Osteocyte (in vitro differentiated cells): ENCODE results near the gene KIRREL3. TPM values are rescaled to one million over a fixed set of nuclear protein-coding genes. Genes with fewer than 3 reads are reported as not detected.

ENCODE experiments used
- DNase-seq: peaks from one replicate; pipeline ENCODE4 v3.0.0; 2021; ENCODE audit warnings: mixed read lengths; ENCODE audit not compliant: unreplicated experiment; ENCODE audit errors: extremely low spot score
- H3K27ac Mint-ChIP-seq: one replicate; pipeline ENCODE4 v1.8.0; 2021; ENCODE audit warnings: mild to moderate bottlenecking, mixed read lengths; ENCODE audit not compliant: unreplicated experiment
- H3K27me3 Mint-ChIP-seq: one replicate; pipeline ENCODE4 v1.8.0; 2021; ENCODE audit warnings: mixed read lengths; ENCODE audit not compliant: unreplicated experiment
- H3K36me3 Mint-ChIP-seq: one replicate; pipeline ENCODE4 v1.8.0; 2021; ENCODE audit warnings: mixed read lengths; ENCODE audit not compliant: unreplicated experiment
- H3K4me1 Mint-ChIP-seq: one replicate; pipeline ENCODE4 v1.8.0; 2021; ENCODE audit warnings: mixed read lengths; ENCODE audit not compliant: unreplicated experiment
- H3K4me3 Mint-ChIP-seq: one replicate; pipeline ENCODE4 v1.8.0; 2021; ENCODE audit warnings: mild to moderate bottlenecking, moderate library complexity, mixed read lengths; ENCODE audit not compliant: unreplicated experiment
- H3K9me3 Mint-ChIP-seq: one replicate; pipeline ENCODE4 v1.8.0; 2021; ENCODE audit warnings: mixed read lengths; ENCODE audit not compliant: unreplicated experiment
- CTCF ChIP-seq: fragments of 200-600 bp; sonication (generic); IDR thresholded peaks from 2 replicates; pipeline ENCODE4 v1.5.0; 2021; ENCODE audit warnings: antibody characterized with exemption, mild to moderate bottlenecking, moderate library complexity
- total RNA-seq: library from RNA; stranded (reverse); gene quantifications from 2 replicates; pipeline ENCODE4 v1.2.1, GENCODE V29; 2021

The KIRREL3 gene
- total RNA-seq, 1 donor from 2014 or later, result 1.2 TPM

GRCh38 chr11:126636911-126637794 is 363.4 kb downstream of the KIRREL3 start:
- Mint-ChIP-seq H3K27me3 (no peaks in the 10 kb centered on the region), H3K4me3 (no peak overlapping the region), H3K9me3 (no peaks in the 10 kb centered on the region), H3K4me1 (peaks cover 42% of the 10 kb centered on the region), H3K27ac (peak overlapping the region; percentile 81), H3K36me3 (no peaks in the 10 kb centered on the region)
- DNase-seq, result no peak
- TF ChIP-seq CTCF, result no peak

- no peak for DNase-seq
- no peaks in the 10 kb centered on the region for H3K27me3 Mint-ChIP-seq
- no peak overlapping the region for H3K4me3 Mint-ChIP-seq
- H3K27ac Mint-ChIP-seq, result no peak overlapping the region
- TF ChIP-seq CTCF, result no peak
- peaks cover 39% of the 10 kb centered on the region for H3K4me1 Mint-ChIP-seq
- H3K9me3 Mint-ChIP-seq, result no peaks in the 10 kb centered on the region
- H3K36me3 Mint-ChIP-seq, result no peaks in the 10 kb centered on the region
Measured at GRCh38 chr11:126635511-126635910, 365.1 kb downstream of the KIRREL3 start.

- no peak for DNase-seq
- H3K27ac Mint-ChIP-seq, result no peak overlapping the region
- no peaks in the 10 kb centered on the region for H3K27me3 Mint-ChIP-seq
- no peaks in the 10 kb centered on the region for H3K9me3 Mint-ChIP-seq
- TF ChIP-seq CTCF, result no peak
- peaks cover 39% of the 10 kb centered on the region for H3K4me1 Mint-ChIP-seq
- no peak overlapping the region for H3K4me3 Mint-ChIP-seq
- no peaks in the 10 kb centered on the region for H3K36me3 Mint-ChIP-seq
Measured at GRCh38 chr11:126634963-126635362, 365.6 kb downstream of the KIRREL3 start.

- no peaks in the 10 kb centered on the region for H3K27me3 Mint-ChIP-seq
- H3K9me3 Mint-ChIP-seq, result no peaks in the 10 kb centered on the region
- H3K36me3 Mint-ChIP-seq, result no peaks in the 10 kb centered on the region
- no peak overlapping the region for H3K27ac Mint-ChIP-seq
- peaks cover 40% of the 10 kb centered on the region for H3K4me1 Mint-ChIP-seq
- no peak overlapping the region for H3K4me3 Mint-ChIP-seq
- TF ChIP-seq CTCF, result no peak
- no peak for DNase-seq
Measured at GRCh38 chr11:126633330-126633729, 367.2 kb downstream of the KIRREL3 start.

GRCh38 chr11:126630893-126631798 is 369.4 kb downstream of the KIRREL3 start:
- H3K27ac Mint-ChIP-seq, result no peak overlapping the region
- no peaks in the 10 kb centered on the region for H3K9me3 Mint-ChIP-seq
- no peak for DNase-seq
- no peaks in the 10 kb centered on the region for H3K27me3 Mint-ChIP-seq
- H3K4me1 Mint-ChIP-seq, result peaks cover 19% of the 10 kb centered on the region
- no peak for TF ChIP-seq CTCF
- H3K4me3 Mint-ChIP-seq, result no peak overlapping the region
- H3K36me3 Mint-ChIP-seq, result no peaks in the 10 kb centered on the region
